ENCODE measurements around the gene RXFP1. TPM values are rescaled to one million over a fixed set of nuclear protein-coding genes. Genes with fewer than 3 reads are reported as not detected.

Gene RXFP1
- polyA plus RNA-seq, 1 donor from 2014 or later, result 0.12 TPM

DNA sequence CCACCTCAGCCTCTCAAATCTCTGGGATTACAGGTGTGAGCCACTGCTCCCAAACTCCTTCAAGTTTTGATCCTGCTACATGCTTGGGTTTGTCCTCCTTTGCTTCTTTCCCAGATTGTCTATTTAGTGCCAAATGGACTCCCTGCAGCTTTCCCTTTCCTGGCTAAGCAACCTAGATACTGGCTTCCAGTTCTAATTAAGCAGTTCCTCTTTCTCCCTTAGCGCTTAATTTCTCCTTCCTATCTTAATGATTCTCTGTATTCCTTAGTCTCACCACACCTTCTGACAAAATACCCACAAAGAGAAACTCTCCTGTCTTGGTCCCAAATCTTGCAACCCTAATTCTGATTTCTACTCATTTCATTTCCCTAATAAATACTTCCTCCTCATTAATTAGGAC lies 7.8 kb downstream of the RXFP1 start:
- no peaks in the 10 kb centered on the region for H3K27me3 ChIP-seq (ENCODE audit: insufficient read depth, low read depth, low read length)
- H3K27ac ChIP-seq (ENCODE audit: low read length), result no peak overlapping the region
- TF ChIP-seq, protein P1, sequence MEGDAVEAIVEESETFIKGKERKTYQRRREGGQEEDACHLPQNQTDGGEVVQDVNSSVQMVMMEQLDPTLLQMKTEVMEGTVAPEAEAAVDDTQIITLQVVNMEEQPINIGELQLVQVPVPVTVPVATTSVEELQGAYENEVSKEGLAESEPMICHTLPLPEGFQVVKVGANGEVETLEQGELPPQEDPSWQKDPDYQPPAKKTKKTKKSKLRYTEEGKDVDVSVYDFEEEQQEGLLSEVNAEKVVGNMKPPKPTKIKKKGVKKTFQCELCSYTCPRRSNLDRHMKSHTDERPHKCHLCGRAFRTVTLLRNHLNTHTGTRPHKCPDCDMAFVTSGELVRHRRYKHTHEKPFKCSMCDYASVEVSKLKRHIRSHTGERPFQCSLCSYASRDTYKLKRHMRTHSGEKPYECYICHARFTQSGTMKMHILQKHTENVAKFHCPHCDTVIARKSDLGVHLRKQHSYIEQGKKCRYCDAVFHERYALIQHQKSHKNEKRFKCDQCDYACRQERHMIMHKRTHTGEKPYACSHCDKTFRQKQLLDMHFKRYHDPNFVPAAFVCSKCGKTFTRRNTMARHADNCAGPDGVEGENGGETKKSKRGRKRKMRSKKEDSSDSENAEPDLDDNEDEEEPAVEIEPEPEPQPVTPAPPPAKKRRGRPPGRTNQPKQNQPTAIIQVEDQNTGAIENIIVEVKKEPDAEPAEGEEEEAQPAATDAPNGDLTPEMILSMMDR (IDR thresholded peaks at IDR 0.05; ENCODE audit: poor library complexity, severe bottlenecking), result no peak
- no peak for TF ChIP-seq MXI1 (conservative IDR thresholded peaks at IDR 0.05; ENCODE audit: poor library complexity, severe bottlenecking)
- TF ChIP-seq, protein P2, sequence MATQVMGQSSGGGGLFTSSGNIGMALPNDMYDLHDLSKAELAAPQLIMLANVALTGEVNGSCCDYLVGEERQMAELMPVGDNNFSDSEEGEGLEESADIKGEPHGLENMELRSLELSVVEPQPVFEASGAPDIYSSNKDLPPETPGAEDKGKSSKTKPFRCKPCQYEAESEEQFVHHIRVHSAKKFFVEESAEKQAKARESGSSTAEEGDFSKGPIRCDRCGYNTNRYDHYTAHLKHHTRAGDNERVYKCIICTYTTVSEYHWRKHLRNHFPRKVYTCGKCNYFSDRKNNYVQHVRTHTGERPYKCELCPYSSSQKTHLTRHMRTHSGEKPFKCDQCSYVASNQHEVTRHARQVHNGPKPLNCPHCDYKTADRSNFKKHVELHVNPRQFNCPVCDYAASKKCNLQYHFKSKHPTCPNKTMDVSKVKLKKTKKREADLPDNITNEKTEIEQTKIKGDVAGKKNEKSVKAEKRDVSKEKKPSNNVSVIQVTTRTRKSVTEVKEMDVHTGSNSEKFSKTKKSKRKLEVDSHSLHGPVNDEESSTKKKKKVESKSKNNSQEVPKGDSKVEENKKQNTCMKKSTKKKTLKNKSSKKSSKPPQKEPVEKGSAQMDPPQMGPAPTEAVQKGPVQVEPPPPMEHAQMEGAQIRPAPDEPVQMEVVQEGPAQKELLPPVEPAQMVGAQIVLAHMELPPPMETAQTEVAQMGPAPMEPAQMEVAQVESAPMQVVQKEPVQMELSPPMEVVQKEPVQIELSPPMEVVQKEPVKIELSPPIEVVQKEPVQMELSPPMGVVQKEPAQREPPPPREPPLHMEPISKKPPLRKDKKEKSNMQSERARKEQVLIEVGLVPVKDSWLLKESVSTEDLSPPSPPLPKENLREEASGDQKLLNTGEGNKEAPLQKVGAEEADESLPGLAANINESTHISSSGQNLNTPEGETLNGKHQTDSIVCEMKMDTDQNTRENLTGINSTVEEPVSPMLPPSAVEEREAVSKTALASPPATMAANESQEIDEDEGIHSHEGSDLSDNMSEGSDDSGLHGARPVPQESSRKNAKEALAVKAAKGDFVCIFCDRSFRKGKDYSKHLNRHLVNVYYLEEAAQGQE (IDR thresholded peaks at IDR 0.05; ENCODE audit: borderline replicate concordance), result no peak
- TF ChIP-seq TAF1 (IDR thresholded peaks at IDR 0.05; ENCODE audit: low read depth), result no peak
- no peak for TF ChIP-seq RAD21 (conservative IDR thresholded peaks at IDR 0.05)
- TF ChIP-seq EP300 (conservative IDR thresholded peaks at IDR 0.05; ENCODE audit: poor library complexity, severe bottlenecking), result no peak
- TF ChIP-seq POLR2AphosphoS5 (IDR thresholded peaks at IDR 0.05), result no peak
- TF ChIP-seq SMC3 (conservative IDR thresholded peaks at IDR 0.05; ENCODE audit: poor library complexity), result no peak
- no peak for TF ChIP-seq EZH2 (IDR thresholded peaks at IDR 0.05; ENCODE audit: borderline replicate concordance, insufficient read depth, low read length, poor library complexity, severe bottlenecking)
- H3K9me3 ChIP-seq (ENCODE audit: low read length), result no peaks in the 10 kb centered on the region
- H3K79me2 ChIP-seq (replicated peaks; ENCODE audit: insufficient read depth, low read length), result no peaks in the 10 kb centered on the region
- H3K9ac ChIP-seq (ENCODE audit: low read length), result no peak overlapping the region
- H3K9me2 ChIP-seq (ENCODE audit: insufficient read depth, low read length), result no peaks in the 10 kb centered on the region
- no peak overlapping the region for H3K4me2 ChIP-seq (ENCODE audit: low read length)
- no peak overlapping the region for H3K4me3 ChIP-seq (ENCODE audit: low read length)
- no peak overlapping the region for H2AFZ ChIP-seq (ENCODE audit: low read depth, low read length)
- H3F3A ChIP-seq (ENCODE audit: insufficient read depth, low read length, poor library complexity, severe bottlenecking), result no peaks in the 10 kb centered on the region
- H4K20me1 ChIP-seq (ENCODE audit: insufficient read depth), result no peaks in the 10 kb centered on the region
- no peaks in the 10 kb centered on the region for H3K36me3 ChIP-seq (ENCODE audit: insufficient read depth, low read length)

- no peaks in the 10 kb centered on the region for H3F3A ChIP-seq (ENCODE audit: insufficient read depth, low read length, poor library complexity, severe bottlenecking)
- no peak overlapping the region for H2AFZ ChIP-seq (ENCODE audit: low read depth, low read length)
- H3K4me2 ChIP-seq (ENCODE audit: low read length), result no peak overlapping the region
- TF ChIP-seq, protein P1 (IDR thresholded peaks at IDR 0.05; ENCODE audit: poor library complexity, severe bottlenecking), result no peak
- no peak for TF ChIP-seq SMC3 (conservative IDR thresholded peaks at IDR 0.05; ENCODE audit: poor library complexity)
- no peak overlapping the region for H3K27ac ChIP-seq (ENCODE audit: low read length)
- H3K79me2 ChIP-seq (replicated peaks; ENCODE audit: insufficient read depth, low read length), result no peaks in the 10 kb centered on the region
- no peaks in the 10 kb centered on the region for H3K36me3 ChIP-seq (ENCODE audit: insufficient read depth, low read length)
- no peaks in the 10 kb centered on the region for H3K27me3 ChIP-seq (ENCODE audit: insufficient read depth, low read depth, low read length)
- H3K9me3 ChIP-seq (ENCODE audit: low read length), result no peaks in the 10 kb centered on the region
- no peak overlapping the region for H3K4me3 ChIP-seq (ENCODE audit: low read length)
- no peaks in the 10 kb centered on the region for H3K9me2 ChIP-seq (ENCODE audit: insufficient read depth, low read length)
- no peak overlapping the region for H3K9ac ChIP-seq (ENCODE audit: low read length)
- no peaks in the 10 kb centered on the region for H4K20me1 ChIP-seq (ENCODE audit: insufficient read depth)
Observed at GRCh38 chr4:158530381-158530780, 8.7 kb downstream of the RXFP1 start.

Data from neural cell (in vitro differentiated cells).